HG03103 (cell line): ENCODE results near the gene PAPSS1.

Experiments used
- ATAC-seq: cut with Tn5 transposase; IDR thresholded peaks from one replicate; pipeline ENCODE4 v1.9.1; 2021; ENCODE audit warnings: low read depth; ENCODE audit not compliant: unreplicated experiment

PAPSS1 gene

DNA sequence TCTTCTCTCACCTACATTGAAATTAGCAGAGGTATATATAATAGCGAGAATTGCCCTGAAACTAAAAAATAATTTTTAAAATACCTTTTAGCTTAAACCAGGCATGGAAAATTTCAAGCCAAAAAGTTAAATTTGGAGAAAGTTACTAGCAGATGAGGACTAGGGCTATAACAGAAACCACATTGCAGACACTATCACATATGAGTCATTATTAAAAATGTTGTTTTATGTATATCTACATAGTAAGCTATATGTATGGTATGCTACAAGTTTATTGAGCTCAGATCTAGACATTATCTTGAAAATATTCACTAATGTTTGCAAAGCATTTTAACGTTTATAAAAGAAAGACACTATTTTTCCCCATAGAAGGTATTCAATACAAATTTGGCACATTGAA is 147.8 kb downstream of the PAPSS1 start:
- no peak for ATAC-seq

- ATAC-seq: no peak
Measured at GRCh38 chr4:107570952-107571351, 149.1 kb downstream of the PAPSS1 start.

- ATAC-seq: no peak
Measured at GRCh38 chr4:107564326-107564725, 155.7 kb downstream of the PAPSS1 start.
